ENCODE results near the gene BMX.

DNA sequence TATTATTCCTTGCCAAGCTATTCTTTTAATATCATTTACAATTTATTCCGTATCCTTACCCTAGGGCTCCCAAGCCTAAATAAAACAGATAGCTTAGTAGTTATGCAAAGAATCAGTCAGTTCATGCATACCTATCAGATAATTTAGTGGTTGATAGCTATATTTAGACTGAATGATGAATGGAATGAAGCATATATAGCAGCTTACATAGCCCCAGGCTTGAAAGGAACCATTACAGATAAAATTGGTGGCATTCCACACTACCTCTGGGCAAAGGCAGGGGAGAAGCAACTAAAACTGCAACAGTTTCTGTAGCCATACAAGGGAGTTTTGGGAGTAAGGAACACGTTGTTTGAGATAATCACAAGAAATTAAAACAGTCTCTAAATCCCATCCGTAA, 97.4 kb downstream of the BMX start:
- TF ChIP-seq EZH2phosphoT487 (IDR thresholded peaks at IDR 0.05; ENCODE audit: borderline replicate concordance, low read length) (no peak), EZH2 (IDR thresholded peaks at IDR 0.05; ENCODE audit: low read length, unreplicated experiment) (no peak)
- TF ChIP-seq, protein P1, sequence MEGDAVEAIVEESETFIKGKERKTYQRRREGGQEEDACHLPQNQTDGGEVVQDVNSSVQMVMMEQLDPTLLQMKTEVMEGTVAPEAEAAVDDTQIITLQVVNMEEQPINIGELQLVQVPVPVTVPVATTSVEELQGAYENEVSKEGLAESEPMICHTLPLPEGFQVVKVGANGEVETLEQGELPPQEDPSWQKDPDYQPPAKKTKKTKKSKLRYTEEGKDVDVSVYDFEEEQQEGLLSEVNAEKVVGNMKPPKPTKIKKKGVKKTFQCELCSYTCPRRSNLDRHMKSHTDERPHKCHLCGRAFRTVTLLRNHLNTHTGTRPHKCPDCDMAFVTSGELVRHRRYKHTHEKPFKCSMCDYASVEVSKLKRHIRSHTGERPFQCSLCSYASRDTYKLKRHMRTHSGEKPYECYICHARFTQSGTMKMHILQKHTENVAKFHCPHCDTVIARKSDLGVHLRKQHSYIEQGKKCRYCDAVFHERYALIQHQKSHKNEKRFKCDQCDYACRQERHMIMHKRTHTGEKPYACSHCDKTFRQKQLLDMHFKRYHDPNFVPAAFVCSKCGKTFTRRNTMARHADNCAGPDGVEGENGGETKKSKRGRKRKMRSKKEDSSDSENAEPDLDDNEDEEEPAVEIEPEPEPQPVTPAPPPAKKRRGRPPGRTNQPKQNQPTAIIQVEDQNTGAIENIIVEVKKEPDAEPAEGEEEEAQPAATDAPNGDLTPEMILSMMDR (conservative IDR thresholded peaks at IDR 0.05; ENCODE audit: low read depth, low read length): no peak

All from PC-3 (cell line).